ENCODE results near the gene CXCL3. TPM values are rescaled to one million over a fixed set of nuclear protein-coding genes. Genes with fewer than 3 reads are reported as not detected.

Gene CXCL3
- total RNA-seq, 1 donor from 2014 or later: not detected

DNA sequence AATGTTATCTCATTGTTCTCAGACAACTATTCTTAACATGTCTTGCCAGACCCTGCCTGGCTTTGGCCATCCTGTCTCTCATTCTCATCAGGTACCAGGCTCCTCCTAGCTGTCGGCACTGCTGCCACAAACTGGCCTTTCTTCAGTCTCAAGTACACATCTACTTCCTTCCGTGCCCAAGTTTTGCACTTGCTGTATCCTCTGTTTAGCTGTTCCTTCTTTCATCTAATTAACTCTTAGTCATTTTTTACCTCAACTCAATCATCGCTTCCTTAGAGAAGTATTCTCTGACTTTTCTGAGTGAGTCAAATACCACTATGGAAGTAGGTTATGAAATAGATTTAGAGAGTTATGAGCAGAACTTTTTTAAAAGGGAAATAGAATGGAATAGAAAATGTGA lies 19.7 kb downstream of the CXCL3 start:
- no peak for DNase-seq (ENCODE audit: extremely low spot score in 2 of 2)
- no peaks in the 10 kb centered on the region for H3K4me1 ChIP-seq
- no peak overlapping the region for H3K4me3 ChIP-seq
- TF ChIP-seq, protein P1, sequence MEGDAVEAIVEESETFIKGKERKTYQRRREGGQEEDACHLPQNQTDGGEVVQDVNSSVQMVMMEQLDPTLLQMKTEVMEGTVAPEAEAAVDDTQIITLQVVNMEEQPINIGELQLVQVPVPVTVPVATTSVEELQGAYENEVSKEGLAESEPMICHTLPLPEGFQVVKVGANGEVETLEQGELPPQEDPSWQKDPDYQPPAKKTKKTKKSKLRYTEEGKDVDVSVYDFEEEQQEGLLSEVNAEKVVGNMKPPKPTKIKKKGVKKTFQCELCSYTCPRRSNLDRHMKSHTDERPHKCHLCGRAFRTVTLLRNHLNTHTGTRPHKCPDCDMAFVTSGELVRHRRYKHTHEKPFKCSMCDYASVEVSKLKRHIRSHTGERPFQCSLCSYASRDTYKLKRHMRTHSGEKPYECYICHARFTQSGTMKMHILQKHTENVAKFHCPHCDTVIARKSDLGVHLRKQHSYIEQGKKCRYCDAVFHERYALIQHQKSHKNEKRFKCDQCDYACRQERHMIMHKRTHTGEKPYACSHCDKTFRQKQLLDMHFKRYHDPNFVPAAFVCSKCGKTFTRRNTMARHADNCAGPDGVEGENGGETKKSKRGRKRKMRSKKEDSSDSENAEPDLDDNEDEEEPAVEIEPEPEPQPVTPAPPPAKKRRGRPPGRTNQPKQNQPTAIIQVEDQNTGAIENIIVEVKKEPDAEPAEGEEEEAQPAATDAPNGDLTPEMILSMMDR (IDR thresholded peaks at IDR 0.05): no peak
- TF ChIP-seq POLR2A (IDR thresholded peaks at IDR 0.05) (no peak), POLR2AphosphoS5 (IDR thresholded peaks at IDR 0.05; ENCODE audit: insufficient read depth in 1 of 2, low read depth in 1 of 2) (no peak)
- H3K9me3 ChIP-seq: no peaks in the 10 kb centered on the region
- H3K27me3 ChIP-seq: no peaks in the 10 kb centered on the region
- intact Hi-C loops (cut with DNase I): no loop called here
- H3K36me3 ChIP-seq: no peaks in the 10 kb centered on the region
- H3K27ac ChIP-seq: no peak overlapping the region

DNA sequence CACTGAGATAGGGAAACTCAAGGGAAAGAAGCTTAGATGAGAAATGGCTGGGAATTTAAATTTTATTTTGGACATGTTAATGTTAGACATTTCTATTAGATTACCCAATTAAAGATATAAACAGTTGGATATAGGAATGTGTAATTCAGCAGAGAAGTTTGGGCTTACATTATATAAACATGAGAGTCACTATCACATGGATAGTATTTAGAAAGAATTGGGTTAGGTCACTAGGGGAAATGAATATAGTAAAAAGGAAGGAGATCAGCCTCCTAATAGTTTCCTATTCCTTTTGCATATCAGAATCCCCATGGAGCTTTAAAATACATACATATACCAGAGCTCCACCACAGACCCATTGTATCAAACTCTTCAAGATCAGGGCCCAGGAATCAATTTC lies 20.4 kb downstream of the CXCL3 start:
- H3K36me3 ChIP-seq: no peaks in the 10 kb centered on the region
- no peak overlapping the region for H3K4me3 ChIP-seq
- no peak for TF ChIP-seq POLR2AphosphoS5 (IDR thresholded peaks at IDR 0.05; ENCODE audit: insufficient read depth in 1 of 2, low read depth in 1 of 2)
- DNase-seq (ENCODE audit: extremely low spot score in 2 of 2): no peak
- H3K27ac ChIP-seq: no peak overlapping the region
- no peaks in the 10 kb centered on the region for H3K9me3 ChIP-seq
- intact Hi-C loops (cut with DNase I): no loop called here
- no peaks in the 10 kb centered on the region for H3K4me1 ChIP-seq
- no peaks in the 10 kb centered on the region for H3K27me3 ChIP-seq

DNA sequence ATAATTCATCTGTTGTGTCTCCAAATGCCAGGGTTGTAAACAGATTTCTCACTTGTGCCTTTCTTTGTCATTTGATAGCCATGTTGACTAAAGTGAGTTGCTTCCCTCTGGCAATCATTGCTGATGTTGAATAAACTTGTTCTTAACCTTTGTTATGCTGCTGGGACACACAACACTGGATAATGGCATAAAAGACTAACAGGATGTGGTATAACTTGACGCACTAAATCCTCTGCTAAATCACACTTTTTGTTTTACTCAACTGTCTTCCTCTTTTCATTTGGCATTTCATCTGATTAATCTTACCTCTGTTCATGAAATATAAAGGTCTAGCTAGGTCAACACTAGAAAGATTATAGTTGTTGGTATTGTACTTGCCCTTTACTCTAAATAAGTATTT lies 22.4 kb downstream of the CXCL3 start:
- H3K4me3 ChIP-seq: no peak overlapping the region
- TF ChIP-seq, protein P1 (IDR thresholded peaks at IDR 0.05): no peak
- TF ChIP-seq POLR2A (IDR thresholded peaks at IDR 0.05): no peak
- no peak for TF ChIP-seq POLR2AphosphoS5 (IDR thresholded peaks at IDR 0.05; ENCODE audit: insufficient read depth in 1 of 2, low read depth in 1 of 2)
- no peak overlapping the region for H3K27ac ChIP-seq
- no peaks in the 10 kb centered on the region for H3K27me3 ChIP-seq
- H3K36me3 ChIP-seq: no peaks in the 10 kb centered on the region
- no peak for DNase-seq (ENCODE audit: extremely low spot score in 2 of 2)
- no peaks in the 10 kb centered on the region for H3K9me3 ChIP-seq
- intact Hi-C loops (cut with DNase I): no loop called here
- no peaks in the 10 kb centered on the region for H3K4me1 ChIP-seq

DNA sequence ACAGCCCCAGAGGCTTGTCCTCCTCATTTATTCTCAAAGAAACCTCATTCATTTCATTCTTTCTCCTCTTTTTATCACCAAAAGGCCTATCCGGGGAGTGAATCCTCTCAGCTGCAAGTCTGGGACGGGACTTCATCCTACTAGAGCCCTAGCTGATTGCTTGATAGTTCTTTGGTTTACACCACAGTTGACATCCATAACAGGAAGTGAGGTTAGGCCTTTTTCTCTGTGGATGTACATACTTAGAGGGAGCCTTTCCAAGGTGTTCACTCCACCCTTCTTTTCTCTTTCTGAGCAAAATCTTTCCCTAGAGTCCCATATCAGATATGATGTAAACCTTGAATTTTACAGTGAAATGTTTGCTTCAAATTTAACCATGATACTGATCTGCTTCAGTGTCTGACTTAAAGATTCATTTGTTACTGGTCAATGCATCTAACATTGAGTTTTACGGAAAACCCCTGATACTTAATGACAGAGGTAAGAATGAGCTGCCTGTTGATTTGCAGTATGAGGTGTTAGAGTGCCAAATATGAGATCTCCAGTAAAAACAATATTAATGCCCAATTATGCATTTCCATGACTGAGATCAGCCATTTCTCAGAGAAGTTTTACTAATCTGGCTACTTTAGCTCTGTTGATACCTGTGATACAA lies 23.2 kb downstream of the CXCL3 start:
- no peak for DNase-seq (ENCODE audit: extremely low spot score in 2 of 2)
- Histone ChIP-seq H3K27ac (no peak overlapping the region), H3K36me3 (no peaks in the 10 kb centered on the region), H3K4me3 (no peak overlapping the region), H3K27me3 (no peaks in the 10 kb centered on the region), H3K4me1 (no peaks in the 10 kb centered on the region), H3K9me3 (no peaks in the 10 kb centered on the region)
- TF ChIP-seq, protein P1 (IDR thresholded peaks at IDR 0.05): no peak
- TF ChIP-seq POLR2A (IDR thresholded peaks at IDR 0.05) (no peak), POLR2AphosphoS5 (IDR thresholded peaks at IDR 0.05; ENCODE audit: insufficient read depth in 1 of 2, low read depth in 1 of 2) (no peak)
- intact Hi-C loops (cut with DNase I): no loop called here

DNA sequence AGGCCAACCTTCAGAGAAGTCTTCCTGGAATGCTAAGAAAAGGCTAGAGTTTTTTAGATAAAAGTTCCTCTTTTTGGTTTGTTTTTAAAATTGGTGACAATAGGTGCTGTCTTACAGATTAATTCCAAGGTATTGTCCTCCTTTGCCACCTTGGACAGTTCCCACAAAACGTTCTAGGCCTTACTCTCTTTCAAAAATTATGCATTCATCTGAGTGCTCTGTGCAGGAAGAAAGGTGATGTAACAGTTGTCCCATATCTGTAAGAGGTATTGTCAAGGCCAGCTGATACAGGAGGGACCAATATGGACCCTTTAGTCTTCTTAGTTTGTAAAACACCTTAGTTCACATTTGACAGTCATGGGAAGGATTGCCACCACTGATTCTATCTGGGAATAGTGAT lies 24.2 kb downstream of the CXCL3 start:
- no peaks in the 10 kb centered on the region for H3K36me3 ChIP-seq
- H3K9me3 ChIP-seq: no peaks in the 10 kb centered on the region
- no peak for TF ChIP-seq POLR2AphosphoS5 (IDR thresholded peaks at IDR 0.05; ENCODE audit: insufficient read depth in 1 of 2, low read depth in 1 of 2)
- no peak for TF ChIP-seq POLR2A (IDR thresholded peaks at IDR 0.05)
- TF ChIP-seq, protein P1 (IDR thresholded peaks at IDR 0.05): no peak
- peaks cover 4% of the 10 kb centered on the region for H3K27me3 ChIP-seq
- H3K4me3 ChIP-seq: no peak overlapping the region
- H3K27ac ChIP-seq: no peak overlapping the region
- no peaks in the 10 kb centered on the region for H3K4me1 ChIP-seq
- no peak for DNase-seq (ENCODE audit: extremely low spot score in 2 of 2)
- intact Hi-C loops (cut with DNase I): no loop called here
